Measurements from ENCODE around the gene PDGFC.
"Not testable (repeated sequence)": the region's sequence is repeated elsewhere in the genome, so short reads cannot be mapped to it uniquely, and the experiment has no call there.

Gene PDGFC

DNA sequence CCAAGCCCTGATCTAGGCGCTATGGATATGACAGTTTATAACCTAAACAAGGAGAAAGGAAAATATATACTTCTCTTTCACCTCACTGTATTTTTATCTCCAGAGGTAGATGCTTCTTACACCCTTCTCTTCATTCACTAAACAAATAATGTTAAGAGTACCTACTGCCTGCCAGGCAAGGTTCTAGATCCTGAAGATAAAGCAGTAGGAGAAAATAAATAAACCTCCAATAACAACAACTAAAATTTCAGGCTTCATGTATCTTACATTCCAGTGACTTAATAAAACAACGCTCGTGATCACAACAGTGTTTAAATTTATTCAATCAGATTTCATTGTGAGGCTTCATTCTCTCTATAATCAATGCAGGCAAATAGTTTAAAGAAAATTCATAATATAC is 20.7 kb downstream of the PDGFC start:
- no peak for DNase-seq

DNA sequence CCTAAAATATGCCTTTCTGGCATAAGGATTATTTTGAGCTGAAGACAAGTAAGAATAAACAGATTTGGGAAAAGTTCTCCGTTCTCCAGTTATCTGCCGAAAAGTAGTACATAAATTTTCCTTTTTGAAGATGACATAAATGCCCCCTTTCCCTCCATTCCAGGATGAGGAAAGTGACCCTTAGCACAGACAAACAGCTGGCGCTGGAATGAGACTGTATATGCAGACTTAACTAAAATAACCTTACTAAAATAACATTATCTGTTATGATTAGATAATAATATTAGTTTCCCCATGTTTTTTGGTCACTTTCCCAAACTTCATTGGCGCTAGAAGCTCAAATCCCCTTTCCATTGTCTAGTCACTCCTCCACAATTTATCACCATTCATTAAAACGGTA is 21.5 kb downstream of the PDGFC start:
- DNase-seq = no peak

GRCh38 chr4:156949373-156949814 is 22.2 kb downstream of the PDGFC start:
- no peak for DNase-seq

GRCh38 chr4:156948738-156949137 is 22.9 kb downstream of the PDGFC start:
- DNase-seq = no peak

- no peak for DNase-seq
Measured at GRCh38 chr4:156948133-156948532, 23.5 kb downstream of the PDGFC start.

GRCh38 chr4:156946516-156947424 is 24.8 kb downstream of the PDGFC start:
- no peak for DNase-seq

- no peak for DNase-seq
Measured at GRCh38 chr4:156945532-156945931, 26.1 kb downstream of the PDGFC start.

DNA sequence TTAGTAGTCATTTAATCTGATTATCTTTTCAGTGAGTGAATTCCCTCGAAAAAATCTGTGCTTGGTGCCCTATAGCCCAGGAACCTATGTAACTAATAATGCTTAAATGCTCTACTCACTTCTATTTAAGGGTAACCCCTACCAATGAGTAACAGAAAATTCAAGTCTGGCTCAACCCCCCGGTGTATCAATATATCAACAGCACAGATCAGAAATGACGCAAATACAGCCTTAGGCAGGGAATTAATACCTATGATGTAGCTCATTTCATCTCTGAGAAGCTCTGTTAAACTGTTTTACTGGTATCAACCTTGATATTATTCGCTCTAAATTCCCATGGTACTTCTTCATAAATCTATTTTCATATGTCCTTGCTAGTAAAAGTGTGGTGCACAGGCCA is 28.6 kb downstream of the PDGFC start:
- DNase-seq = no peak

DNA sequence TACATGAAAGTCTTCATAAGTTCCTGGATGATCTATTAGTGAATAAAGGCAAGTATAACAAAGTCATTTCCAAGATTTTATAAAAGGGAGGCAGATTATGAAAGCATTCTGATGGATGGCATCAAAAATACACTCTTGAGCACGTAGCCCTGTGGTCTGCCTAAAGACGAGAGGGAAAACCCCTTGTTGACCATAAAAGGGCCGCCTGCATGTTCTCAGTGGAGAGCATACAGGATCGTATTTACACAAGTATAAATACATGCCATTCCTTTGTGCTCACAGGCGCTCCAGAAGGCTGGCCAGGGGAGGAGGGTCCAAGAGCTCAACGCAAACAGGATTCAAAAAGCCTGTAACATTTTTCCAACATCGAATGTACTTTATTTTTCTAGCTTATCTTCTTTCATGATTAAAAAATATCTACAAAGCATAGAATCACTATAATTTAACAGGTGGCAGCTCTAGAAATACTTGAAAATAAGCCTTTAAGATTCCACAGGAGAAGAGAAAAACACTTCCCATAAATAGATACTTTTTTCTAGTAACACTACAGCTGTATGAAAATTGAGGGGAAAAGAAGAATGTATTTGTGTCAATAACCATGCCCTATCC is 29.6 kb downstream of the PDGFC start:
- no peak for DNase-seq

GRCh38 chr4:156939801-156940200 is 31.8 kb downstream of the PDGFC start:
- DNase-seq = no peak

DNA sequence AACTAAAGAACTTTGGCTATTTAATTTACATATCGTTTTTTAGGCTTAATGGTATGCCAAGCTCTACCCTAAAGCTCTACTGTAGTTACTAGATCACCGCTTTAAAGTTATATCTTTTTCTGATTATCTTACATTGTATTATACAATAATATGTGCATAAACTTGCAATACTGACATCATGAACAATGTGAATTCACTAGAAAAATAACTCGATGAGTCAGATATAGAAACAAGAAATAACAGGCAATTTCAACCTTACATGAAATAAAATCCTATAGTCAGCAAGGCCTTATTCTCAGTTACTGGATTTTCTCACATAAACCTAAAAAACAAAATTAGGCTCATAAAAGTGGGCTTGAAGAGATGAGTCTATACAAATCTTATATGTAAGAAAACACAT is 32.5 kb downstream of the PDGFC start:
- DNase-seq = no peak

- DNase-seq = no peak
Measured at GRCh38 chr4:156934259-156934635, 37.4 kb downstream of the PDGFC start.

GRCh38 chr4:156933633-156934258 is 37.9 kb downstream of the PDGFC start:
- no peak for DNase-seq

DNA sequence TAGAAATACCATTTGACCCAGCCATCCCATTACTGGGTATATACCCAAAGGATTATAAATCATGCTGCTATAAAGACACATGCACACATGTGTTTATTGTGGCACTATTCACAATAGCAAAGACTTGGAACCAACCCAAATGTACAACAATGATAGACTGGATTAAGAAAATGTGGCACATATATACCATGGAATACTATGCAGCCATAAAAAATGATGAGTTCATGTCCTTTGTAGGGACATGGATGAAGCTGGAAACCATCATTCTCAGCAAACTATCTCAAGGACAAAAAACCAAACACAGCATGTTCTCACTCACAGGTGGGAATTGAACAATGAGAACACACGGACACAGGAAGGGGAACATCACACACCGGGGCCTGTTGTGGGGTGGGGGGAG is 39.2 kb downstream of the PDGFC start:
- not testable (repeated sequence) for DNase-seq

DNA sequence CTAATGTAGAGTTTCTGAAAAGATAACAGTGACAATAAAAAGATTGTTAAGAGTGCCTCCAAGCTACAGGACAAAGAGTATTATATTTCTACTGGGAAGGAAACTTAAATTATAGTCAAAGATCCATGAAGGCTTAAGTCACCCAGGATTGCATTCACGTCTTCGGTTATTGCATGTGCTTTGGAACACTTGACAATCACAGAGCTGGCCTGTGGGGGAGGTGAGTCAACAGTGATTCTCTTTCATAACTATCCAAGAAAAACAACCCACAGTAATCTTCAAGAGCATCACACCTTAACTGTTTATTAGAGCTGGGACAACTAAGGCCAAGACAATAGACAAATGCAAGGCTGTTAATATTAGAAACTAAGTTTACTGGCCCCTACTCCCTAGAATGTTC is 40.3 kb downstream of the PDGFC start:
- no peak for DNase-seq

- DNase-seq = no peak
Measured at GRCh38 chr4:156929386-156930105, 42.1 kb downstream of the PDGFC start.

DNA sequence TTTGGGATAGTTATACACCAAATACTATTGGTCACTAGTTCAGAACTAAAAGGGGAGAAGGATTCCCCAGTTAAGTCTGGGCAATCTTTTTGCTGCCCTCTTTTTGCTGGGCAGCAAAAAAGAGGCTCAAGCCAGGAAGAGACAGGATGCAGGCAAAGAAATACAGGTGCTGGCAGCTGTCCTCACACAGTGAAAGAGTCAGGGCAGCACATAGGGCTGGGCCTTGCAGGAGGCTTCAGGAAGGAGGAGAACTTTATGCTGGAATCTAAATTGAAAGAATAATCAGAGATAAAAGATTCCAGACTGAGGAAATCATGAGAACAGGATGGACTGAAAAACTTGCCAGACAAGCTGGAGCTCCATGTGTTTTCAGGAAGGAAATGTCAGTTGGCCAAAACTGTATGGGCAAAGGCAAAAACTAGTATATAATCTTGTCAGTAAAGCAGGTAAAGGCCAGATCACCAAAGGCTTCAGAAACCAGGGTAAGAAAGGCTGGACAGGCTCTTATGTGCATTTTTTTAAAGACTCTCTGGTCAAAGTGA is 46.8 kb downstream of the PDGFC start:
- no peak for DNase-seq

- no peak for DNase-seq
Measured at GRCh38 chr4:156923525-156923924, 48.1 kb downstream of the PDGFC start.

DNA sequence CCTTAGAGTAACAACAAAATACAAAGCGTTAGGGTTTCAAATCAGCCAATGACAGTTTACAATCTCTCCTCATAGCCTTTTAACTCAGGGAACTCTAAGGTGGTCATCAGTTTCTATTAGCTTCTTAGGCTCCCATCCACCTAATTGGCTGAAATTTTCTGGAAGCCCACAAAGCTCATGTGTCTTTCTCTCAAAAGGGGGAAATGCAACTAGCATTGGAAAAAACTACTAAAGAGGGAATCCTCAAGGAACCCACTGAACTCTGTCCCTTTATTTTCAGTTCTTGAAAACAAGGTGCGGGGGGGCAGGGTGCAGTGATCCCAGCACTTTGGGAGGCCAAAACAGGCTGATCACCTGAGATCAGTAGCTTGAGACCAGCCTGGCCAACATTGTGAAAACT is 56.4 kb downstream of the PDGFC start:
- DNase-seq = peak in 1 of 14 donors; percentile 2

DNA sequence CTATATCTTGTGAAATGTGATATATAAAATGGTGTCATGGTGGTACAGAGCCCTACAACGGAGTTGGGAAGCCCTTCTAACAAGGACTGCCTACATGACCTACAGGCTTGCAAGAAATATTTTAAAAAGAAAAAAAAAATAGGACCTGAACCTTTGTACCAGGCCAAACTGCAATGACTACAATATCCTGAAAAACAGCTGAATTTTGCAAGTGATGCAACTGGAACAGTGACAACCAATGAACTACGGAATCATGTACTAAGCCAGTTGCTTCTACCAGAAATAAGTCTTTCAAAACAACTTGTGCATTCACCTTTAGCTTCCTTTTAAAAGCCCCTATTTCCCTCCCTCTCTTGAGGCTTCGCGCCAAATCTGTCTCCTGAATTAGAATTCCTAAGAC is 58.4 kb downstream of the PDGFC start:
- DNase-seq = no peak

- DNase-seq = no peak
Measured at GRCh38 chr4:156909010-156909409, 62.6 kb downstream of the PDGFC start.

DNA sequence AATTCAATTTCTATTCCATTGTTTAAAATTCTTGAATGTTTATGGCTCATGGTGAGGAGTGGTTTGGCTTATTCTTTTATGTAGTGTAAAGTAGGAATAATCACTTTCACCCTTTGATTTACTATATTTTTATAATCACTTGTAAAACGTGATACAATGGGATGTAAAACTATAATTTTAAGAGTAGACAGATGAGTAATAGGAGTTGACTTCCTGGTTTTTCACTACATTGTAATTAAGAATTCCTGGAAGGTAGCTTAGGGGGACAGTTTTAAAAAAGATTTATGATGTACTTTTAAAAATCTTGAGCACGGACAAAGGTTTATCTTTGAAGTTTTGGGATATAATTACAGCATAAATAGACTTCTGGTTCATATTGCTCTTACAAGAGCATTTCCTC is 65.3 kb downstream of the PDGFC start:
- DNase-seq = no peak

DNA sequence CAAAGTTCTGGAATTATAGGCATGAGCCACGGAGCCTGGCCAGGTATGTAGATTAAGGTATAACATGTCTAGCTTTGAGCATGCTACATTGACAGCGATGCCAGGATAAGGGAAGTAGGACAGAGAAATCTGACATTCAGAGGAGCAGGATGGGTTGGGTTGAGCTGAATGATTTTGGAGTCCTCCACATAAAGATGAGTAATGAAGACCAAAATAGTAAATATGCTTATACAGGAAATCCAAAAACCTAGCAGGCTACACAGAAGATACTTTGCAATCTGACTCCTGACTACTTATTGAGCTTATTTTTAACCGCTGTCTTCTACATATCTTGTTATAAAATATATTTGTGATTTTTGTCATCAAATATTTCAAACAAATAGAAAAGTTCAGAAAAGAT is 69.7 kb downstream of the PDGFC start:
- no peak for DNase-seq

Measured in C1 segment of cervical spinal cord (tissue), 14 donors.